IPS DF 19.7 (cell line): ENCODE measurements around the gene EPN2.
"Not testable (repeated sequence)": the region's sequence is repeated elsewhere in the genome, so short reads cannot be mapped to it uniquely, and the experiment has no call there.

Source experiments
- DNase-seq: peaks from one replicate; pipeline ENCODE4 v3.0.0-alpha.2; 2013; ENCODE audit warnings: low read depth, low spot score

Gene EPN2

DNA sequence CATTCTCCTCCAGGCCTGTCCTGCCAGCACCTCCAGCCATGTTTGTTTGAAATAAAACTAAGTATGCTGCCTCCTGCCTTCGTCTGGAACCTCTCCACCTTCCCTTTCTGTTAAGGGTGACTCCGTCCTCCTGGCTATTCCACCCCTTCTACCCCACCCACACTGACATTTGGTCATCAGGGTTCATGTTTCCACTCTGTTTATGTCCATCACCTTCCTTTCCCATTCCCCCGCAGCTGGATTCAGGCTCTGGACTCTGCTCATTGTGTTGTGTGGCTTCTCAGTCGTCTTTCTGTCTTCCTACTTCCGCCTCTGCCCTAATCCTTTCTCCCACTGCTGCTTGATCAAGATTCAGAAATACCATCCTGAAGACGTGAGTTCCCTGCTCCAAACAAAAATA, 28.6 kb downstream of the EPN2 start:
- no peak for DNase-seq

DNA sequence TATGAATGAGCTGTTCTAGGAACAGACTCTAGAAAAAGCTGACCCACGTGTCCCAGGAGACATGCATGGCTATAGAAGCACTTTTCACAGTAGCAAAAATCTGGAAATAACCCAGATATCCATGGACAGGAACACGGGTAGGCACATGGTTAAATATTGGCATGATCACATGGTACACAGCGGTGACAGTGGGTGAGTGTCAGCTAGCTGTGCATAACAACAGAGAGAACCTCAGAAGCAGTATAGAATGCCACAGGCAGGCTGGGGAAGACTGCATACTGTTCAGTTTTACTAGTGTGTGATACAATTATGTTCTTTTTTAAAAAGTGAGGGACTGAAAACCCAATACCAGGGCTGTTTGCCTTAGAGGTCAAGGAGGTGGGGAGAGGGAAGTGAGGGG, 31.4 kb downstream of the EPN2 start:
- no peak for DNase-seq

DNA sequence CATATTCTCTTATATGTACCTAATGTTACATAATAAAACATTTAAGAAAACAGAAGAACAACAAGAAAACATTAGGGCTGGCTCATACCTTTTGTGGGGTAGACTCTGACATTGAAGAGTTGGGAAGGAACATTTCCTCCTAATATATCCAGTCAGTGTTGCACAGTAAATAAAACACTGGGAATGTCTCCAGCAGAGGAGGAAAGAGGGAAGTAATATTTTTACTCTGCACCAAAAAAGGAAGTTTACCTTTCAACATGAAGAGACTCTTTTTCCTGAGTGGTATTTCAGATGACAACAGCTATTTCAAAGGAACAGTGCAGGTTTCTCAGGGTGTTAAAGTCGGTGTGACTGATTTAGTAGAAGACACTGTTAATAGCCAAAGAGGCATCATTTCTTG, 31.9 kb downstream of the EPN2 start:
- no peak for DNase-seq

DNA sequence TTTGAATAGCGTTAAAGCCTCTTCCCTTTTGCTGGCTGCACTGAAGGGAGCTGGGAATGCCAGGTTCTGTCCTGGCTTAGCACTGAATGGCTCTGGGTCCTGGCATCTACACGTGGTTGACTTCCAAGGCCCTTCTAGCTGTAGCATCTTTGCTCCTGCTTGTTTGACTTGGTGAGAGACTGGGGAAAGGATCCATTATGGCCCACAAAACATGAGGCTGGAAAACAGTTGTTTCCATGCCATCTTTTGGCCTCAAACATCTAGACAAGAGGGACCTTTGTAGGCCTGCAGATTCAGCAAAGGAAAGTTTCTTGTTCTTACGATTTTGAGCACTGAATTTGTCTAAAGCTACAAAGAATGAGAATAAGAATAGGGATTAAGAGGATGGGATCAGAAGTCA, 32.5 kb downstream of the EPN2 start:
- DNase-seq, result no peak

DNA sequence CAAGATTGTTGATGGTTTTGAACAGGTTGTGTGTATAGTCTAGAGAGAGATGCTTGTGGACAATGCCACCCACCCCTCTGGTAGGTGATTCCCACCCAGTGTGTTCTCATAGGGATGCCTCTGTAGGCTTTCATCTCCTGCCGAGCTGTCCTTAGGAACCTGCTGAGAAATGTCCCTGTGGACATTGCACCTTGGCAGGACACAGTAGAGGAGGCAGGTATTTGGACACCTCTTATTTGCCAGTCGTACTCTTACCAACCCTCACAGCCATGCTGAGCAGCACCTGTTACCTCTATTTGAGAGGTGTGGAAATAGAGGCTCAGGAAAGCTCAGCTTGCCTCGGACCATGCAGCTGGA, 33.2 kb downstream of the EPN2 start:
- DNase-seq, result no peak

DNA sequence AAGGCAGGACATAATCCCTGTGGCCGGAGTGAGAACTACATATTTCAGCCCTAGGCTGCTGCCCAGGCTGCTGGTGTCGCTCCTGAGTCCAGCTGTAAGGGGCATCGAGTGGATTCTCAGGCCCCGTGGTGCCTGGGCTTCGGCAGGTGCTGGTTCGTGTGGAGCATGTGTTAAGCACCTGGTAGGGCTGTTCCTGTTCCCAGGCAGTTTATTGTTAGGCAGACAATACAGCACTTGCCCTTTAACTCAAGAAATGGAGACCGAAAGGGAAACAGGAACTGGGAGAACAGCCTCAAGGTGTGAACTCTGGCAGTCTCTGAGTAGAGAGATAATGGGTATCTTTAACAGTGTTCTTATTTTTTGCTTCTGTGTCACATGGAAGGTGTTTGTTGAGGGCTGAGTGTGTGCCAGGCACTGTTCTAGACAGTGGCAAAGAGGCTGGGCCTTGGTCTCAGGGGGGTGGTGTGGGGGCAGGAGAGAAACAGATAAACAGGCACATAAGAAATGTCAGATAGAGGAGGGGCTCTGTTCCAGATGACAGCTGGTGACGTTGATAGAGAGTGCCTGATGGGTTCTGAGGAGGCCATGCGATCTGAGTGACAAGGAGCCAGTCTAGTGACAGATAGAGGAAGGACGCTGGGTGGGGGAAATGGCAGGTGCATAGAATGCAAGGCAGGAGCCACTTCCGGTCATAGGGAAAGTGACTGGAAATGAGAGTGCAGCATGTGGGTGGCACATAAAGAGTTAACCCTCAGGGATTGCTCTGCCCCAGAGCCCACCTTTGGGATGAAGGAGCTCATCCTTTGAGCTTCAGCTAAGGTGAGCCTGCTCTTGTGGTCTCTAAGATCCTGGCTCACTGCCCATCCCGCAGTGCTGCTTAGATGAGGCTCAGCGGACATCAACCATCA, 33.8 kb downstream of the EPN2 start:
- DNase-seq, result no peak

DNA sequence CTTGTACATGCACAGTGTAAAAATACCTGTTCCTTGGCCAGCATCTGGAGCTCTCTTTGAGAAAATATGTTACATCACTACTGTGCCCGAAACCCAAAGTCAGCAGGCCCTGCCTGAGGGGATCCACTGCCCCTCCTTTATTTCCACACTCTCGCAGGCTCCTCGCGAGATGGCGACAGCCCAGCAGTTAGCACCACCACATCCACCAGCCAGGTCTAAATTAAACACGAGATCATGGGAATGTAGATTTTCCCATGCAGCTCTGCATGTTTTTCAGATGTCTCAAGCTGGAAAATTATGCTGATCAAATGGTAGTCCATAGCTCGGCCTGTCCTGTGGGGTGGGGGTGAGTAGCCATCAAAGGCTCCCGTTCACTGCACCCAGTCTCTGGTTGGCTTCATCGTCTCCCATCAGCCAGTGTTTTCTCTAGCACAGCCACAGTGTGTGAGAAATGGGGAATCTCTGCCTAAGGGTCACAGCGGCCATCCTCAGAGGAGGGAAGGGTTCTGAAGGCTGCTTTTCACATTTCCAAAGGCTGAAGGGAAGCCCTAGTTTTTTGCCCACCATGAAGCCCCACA, 34.7 kb downstream of the EPN2 start:
- no peak for DNase-seq

DNA sequence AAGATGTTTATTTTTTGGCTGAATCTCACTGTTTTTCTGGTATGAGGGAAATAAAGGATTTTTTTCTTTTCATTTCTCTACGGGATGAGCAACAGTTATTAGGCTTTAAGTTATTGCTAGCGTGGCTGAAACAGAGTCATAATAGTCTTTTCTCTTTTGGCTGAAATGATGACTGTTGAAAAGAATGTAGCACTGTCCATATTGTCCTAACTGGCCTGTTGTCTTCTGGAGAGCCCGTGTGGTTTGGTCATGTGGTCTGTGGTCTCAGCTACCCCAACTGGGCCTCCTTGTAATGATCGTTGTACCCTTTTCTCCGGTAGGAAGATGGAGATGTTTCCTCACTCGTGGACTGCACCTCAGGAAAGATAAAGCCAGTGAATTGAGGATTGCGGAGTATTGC, 36.6 kb downstream of the EPN2 start:
- DNase-seq, result no peak

DNA sequence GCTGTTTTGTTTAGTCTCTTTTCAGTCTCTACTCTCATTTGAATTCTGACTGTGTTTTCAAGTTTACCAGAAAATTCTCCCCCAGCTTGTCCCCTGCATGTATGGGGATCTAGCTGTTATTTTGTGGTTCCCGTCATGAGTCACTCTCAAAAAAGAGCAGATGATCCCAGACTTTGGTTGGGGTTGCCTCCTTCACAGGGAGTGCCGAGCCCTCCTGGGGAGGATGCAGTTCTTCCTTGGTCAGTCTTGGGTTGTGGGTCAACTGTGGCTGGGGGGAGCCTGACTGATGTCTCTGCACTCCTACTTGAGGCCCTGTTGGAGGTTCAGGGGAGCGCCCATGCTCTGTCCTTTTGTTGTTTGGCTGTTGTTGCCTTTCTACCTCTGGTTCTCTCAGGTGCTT, 37.7 kb downstream of the EPN2 start:
- DNase-seq, result no peak

DNA sequence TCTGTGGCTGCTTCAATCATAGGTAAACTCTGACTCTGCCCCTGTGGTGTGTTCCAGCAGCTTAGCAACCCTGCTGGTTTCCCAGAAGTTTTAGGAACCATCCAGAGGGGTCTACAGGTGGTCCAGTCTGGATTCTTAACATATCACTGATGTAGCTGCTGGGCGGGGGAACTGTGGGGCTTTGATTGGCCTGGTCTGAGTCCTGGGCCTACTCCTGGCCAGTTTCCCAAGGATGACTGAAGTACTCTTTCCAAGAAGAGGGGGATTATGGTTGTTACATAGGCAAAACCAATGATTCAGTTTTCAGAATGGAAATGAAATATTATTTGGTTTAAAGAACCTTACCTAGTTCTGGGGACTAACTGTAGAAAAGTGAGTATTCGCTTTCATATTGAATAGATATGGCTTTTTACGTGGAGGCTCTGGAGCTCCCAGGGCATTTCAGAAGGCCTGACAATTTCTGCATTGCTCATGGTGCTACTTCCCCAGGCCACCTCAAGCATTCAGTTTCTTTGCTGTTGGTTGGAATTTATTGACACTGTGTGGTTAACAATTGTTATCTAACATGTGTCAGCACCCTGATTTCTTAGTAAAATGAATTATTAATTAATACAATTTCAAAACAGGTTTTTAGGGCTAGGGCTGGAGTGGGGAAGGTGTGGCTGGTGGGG, 38.4 kb downstream of the EPN2 start:
- no peak for DNase-seq

DNA sequence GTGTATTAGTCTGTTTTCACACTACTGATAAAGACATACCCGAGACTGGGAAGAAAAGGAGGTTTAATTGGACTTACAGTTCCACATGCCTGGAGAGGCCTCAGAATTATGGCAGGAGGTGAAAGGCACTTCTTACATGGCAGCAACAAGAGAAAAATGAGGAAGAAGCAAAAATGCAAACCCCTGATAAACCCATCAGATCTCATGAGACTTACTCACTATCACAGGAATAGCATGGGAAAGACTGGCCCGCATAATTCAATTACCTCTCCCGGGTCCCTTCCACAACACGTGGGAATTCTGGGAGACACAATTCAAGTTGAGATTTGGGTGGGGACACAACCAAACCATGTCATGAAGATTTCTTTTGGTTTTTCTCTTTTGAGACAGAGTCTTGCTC, 41.1 kb downstream of the EPN2 start:
- not testable (repeated sequence) for DNase-seq

DNA sequence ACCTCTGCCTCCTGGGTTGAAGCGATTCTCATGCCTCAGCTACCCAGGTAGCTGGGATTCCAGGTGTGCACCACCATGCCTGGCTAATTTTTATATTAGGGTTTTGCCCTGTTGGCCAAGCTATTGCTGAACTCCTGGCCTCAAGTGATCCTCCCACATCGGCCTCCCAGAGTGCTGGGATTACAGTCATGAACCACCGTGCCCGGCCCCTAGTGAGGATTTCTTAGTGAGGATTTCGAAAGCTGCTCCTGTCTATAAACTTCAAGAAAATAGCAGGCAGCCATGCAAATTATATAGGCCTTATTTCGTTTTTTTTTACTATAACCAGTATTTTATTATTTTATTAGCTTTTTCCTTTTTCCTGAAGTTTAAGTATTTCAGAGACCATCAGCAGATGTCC, 41.6 kb downstream of the EPN2 start:
- no peak for DNase-seq

DNA sequence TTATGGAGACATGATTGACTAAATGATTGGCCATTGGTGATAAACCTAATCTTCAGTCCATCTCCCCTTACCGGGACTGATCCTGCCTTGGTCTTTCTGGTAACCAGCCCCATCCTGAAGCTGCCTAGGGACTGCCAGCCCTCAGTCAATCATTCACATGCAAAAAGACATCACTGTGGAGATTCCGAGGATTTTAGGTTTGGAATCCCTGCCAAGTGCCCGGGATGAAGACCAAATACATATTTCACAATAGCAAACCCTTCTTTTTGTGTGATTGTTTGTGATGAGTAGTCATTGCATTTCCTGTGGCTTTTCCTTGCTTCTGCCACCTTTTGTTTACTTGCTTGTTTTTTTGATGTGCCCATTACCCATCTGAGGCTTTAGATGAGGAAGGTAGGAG, 44.0 kb downstream of the EPN2 start:
- no peak for DNase-seq

DNA sequence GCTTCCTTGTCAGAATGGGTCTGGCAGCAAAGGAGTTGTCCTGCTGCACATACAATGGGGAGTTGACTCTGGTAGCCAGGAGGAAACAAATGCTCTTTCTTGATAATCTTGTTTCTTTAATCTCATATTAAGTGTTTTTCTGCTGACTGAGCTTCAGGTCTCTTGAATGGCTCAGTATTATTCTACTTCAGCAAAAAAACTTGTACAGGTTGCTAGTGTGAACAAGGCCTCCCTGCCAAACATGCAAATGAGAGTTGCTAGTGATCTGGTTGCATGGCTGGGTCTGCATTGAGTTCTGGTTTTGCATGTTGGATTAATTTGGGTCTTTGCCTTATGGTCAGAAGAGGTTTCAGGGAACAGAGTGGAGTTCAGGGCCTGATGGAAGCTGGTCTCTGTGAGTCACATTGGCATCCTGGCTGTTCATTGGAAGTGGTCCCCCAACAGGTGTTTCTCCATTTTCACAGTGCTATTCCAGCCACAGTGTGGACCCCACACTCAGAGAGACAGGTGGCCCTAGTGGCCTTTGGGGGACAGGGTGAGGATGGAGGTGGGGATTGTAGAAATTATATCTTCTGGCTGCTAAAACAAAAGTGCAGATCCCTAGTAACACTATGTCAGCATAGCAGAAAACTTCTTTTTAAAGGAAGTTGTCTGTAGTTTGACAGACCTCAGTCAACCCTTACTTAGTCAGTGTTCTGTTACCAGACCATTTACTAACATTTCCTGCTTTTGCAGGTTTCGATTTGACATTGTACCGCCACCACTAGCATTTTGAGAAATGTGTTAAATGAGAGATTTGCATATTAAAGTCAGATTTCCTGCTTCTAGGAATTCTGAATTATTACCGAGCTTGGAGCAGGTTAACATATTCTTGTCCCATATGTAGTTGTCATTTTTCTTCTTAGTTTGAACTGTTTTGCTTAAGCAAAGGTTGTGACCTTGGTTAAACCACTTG, 47.1 kb downstream of the EPN2 start:
- no peak for DNase-seq

DNA sequence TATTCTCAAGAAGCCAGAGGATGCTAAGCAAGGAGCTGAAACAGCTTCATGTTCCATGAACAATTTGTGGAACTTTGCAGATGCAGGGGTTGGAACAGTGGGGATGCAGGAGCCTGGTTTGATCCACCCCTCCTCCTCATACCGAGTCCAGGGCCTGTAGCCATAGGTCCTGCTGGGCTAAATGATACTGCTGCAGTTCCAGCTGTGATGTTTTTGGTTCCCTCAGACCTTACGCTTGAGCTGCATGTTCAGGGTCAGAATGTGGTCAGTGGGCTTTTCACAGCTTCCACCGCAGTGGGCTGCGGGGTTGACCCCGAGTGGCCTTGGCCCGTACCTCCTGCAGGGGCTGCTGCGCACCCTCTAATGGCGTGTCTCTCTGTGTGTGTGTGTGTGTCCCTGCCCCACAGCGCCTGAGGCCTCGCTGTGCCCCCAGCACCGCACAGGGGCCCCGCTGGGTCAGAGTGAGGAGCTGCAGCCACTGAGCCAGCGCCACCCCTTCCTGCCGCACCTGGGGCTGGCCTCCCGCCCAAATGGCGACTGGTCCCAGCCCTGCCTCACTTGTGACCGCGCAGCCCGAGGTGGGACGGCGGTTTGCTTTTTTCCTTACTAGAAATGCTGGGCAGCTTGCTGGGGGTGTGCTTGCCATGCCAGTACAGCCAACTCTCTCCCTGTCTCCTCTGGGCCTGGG, 48.2 kb downstream of the EPN2 start:
- no peak for DNase-seq

DNA sequence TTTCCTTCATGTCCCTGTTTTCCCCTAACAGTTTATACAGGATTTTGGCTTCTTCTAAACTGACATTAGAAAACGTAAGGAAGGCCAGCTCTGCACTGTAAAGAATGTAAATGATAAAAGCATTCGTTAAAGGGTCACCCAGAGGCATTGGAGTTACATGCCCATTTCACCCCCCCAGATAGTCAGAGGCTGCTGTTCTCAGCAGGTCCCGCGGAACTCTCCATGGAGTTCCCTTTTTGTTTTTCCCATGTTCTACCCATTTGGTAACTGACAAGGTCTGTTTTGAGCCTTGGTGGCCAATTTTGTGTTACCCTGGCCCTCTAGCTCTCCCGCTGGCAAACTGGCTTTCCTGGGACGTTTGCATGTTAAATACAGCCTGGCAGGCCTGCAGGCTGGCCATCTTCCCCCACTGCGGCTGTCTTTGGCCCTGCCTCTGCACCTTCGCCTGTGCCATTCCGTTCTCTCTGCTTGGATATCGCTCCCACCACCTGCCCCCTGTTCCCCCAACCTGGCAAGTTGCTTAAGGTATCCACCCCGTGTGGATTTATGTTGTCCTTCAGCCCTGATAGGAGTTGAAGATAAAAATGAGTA, 49.7 kb downstream of the EPN2 start:
- DNase-seq, result no peak

DNA sequence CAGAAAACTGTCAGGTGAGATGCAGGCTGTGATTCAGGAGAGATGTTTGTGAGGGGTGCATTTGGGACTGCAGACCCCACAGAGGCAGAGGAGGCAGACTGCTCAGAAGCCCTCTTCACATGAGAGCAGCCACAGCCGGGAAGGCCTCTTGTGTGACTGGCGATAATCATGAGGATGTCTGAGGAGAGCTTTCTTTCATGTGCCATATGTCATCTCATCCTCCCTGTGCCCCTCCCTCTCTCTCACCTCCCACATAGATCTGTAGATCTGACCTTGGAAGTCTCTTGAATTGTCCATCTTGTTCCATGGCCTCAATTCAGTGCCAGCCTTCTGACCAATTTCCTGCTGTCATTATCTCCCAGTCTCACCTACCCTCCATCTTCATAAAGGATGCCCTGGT, 50.5 kb downstream of the EPN2 start:
- DNase-seq, result no peak

DNA sequence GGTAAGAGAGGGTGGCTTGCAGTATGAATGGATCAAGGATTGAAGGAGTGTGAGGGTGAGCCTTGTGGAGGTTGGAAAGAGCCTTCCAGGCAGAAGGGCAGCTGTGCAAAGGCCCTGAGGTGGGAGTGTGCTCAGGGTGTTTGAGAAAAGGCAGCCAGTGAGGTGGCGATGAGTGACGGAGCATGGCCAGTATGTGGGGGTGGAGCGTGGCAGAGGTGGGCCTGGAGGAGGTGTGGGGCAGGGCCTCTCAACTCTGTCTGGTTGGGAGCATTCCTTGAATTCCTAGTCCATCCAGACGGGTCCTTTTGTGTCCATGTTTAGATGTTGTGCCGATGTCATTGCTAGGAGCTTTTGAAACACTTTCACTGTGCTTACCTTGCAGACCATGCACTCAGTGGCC, 51.3 kb downstream of the EPN2 start:
- peak; percentile 74 for DNase-seq

DNA sequence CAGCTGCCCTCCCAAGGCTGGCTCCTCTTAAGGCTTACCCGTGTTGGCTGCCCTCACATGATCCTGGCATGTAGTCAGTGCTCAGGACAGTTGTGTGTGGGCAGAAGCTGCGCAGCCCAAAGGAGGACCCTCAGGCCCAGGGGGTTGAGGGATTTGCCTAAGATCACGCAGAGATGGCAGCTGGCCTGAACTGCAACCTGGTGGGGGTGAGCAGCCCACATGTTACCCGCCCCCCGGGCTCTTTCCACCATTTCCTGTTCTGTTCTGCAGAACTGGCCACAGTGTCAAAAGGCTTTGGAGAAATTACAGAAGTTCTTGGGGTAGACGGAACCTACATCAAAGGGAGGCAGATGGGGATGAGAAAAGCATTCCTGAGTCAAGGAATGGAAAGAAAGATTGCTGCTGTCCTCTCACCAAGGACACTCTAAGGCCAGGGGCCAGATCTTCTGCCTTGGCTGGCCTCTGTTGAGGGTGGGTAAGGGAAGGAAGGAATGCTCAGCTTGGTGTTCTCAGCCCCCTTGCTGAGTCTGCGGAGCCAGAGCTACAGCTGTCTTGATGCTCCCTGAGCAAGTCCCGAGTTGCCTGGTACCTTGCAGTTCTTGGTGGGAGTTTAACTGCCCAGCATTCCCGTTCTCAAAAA, 53.0 kb downstream of the EPN2 start:
- peak; percentile 12 for DNase-seq

DNA sequence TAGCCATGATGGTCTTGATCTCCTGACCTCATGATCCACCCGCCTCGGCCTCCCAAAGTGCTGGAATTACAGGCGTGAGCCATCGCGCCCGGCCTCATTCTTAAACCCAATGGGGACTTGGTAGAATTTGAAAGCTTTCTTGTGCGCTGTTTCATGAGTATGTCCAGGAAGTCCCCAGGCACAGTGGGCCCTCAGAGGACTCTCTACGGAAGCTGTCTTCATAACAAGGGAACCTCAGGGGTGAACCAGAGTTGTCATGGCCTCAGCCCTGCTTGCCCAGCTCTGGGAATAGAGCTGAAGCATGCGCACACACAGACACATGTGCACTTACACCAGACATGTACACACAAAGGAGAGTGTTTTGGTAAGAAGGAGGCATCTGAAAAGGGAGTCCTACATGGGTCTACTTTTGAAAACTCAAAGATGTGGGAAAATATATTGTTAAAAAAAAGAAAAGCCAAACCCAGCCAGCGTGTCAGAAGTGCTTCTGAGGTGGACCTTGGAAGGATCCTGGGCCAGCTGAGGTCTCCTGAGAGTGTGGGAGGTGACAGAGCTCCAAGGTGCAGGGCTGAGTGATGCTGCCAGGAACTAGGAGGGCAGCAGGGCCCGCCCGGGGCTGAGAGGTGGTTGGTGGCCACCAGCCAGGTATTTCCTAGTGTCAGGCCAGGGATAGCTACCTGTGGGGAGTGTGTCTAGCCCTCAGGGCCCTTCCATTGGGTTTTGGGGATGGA, 54.6 kb downstream of the EPN2 start:
- no peak for DNase-seq
